Lower leg skin (tissue), 4 donors: ENCODE measurements around the gene SORCS2. TPM values are rescaled to one million over a fixed set of nuclear protein-coding genes. Genes with fewer than 3 reads are reported as not detected.

Experiments
- DNase-seq, 2 donors: peaks; one replicate each; pipeline ENCODE4 v3.0.0-alpha.2; 2019; ENCODE audit warnings: low spot score in 2 of 2
- H3K4me3 ChIP-seq: fragments of 200-600 bp; sonication (generic); 2 replicates; pipeline ENCODE4 v1.5.1; 2017; ENCODE audit warnings: mild to moderate bottlenecking, low read depth; ENCODE audit not compliant: poor library complexity, severe bottlenecking
- CTCF ChIP-seq, 3 donors: fragments of 450-650 bp; IDR thresholded peaks; one replicate each; pipeline ENCODE4 v1.5.1; 2016; ENCODE audit warnings: antibody characterized with exemption in 3 of 3, mild to moderate bottlenecking in 3 of 3, moderate library complexity in 2 of 3
- POLR2A ChIP-seq, 2 donors: fragments of 450-650 bp; IDR thresholded peaks; one replicate each; pipeline ENCODE4 v1.6.1; 2016 to 2017; ENCODE audit warnings: antibody characterized with exemption in 2 of 2, mild to moderate bottlenecking in 1 of 2, moderate library complexity in 1 of 2
- WGBS, 2 donors: methylation state at CpG; one replicate each; pipeline ENCODE4 v1.1.5; 2018; 5-methylcytosine and 5-hydroxymethylcytosine counted together
- intact Hi-C: fragments of 100-400 bp; cut with DNase I; formaldehyde crosslinking; loops from one replicate; pipeline ENCODE4 v1.15.0; 2023; ENCODE audit warnings: low total_unique reads
- total RNA-seq, 4 donors: library from RNA; depleted of rRNA; stranded (reverse); fragments of >200 nt; gene quantifications; one replicate each; pipeline ENCODE4 v1.1.0, GENCODE V29; 2016

Gene SORCS2
- total RNA-seq, 4 donors from 2014 or later = 1.1 to 6.4 (median 1.5) TPM

- H3K4me3 ChIP-seq = no peak overlapping the region
- intact Hi-C loops = no loop called here
- 81 to 89% methylated on average over 6 to 7 of the region's 7 CpGs for WGBS, 2 donors
- DNase-seq = no peak
- TF ChIP-seq CTCF (IDR thresholded peaks at IDR 0.05) (no peak), POLR2A (IDR thresholded peaks at IDR 0.05) (no peak)
These were observed 120.4 kb downstream of the SORCS2 start for GRCh38 chr4:7312691-7313090.

GRCh38 chr4:7313347-7313811 is 121.0 kb downstream of the SORCS2 start:
- WGBS, 2 donors = 76 to 87% methylated on average over 14 of the region's 14 CpGs
- TF ChIP-seq CTCF (IDR thresholded peaks at IDR 0.05) = no peak
- no peak for TF ChIP-seq POLR2A (IDR thresholded peaks at IDR 0.05)
- no peak for DNase-seq
- intact Hi-C loops = no loop called here
- no peak overlapping the region for H3K4me3 ChIP-seq

- no peak for TF ChIP-seq CTCF (IDR thresholded peaks at IDR 0.05)
- no peak for TF ChIP-seq POLR2A (IDR thresholded peaks at IDR 0.05)
- no peak overlapping the region for H3K4me3 ChIP-seq
- DNase-seq = no peak
- WGBS, 2 donors = 75 to 80% methylated on average over 11 of the region's 11 CpGs
- intact Hi-C loops = no loop called here
These were observed 121.7 kb downstream of the SORCS2 start for GRCh38 chr4:7313991-7314390.

- DNase-seq = no peak
- WGBS, 2 donors = 83 to 98% methylated on average over 4 of the region's 4 CpGs
- TF ChIP-seq CTCF (IDR thresholded peaks at IDR 0.05) (no peak), POLR2A (IDR thresholded peaks at IDR 0.05) (no peak)
- no peak overlapping the region for H3K4me3 ChIP-seq
- intact Hi-C loops = no loop called here
These were observed 122.9 kb downstream of the SORCS2 start for GRCh38 chr4:7315286-7315685.

- 86 to 100% methylated on average over 1 of the region's 1 CpG for WGBS, 2 donors
These were observed 123.6 kb downstream of the SORCS2 start for GRCh38 chr4:7315935-7316334.

More at GRCh38 chr4:7315935-7316334, 123.6 kb downstream of the SORCS2 start:
- DNase-seq = no peak
- no peak for TF ChIP-seq CTCF (IDR thresholded peaks at IDR 0.05)
- TF ChIP-seq POLR2A (IDR thresholded peaks at IDR 0.05) = no peak
- intact Hi-C loops = no loop called here
- H3K4me3 ChIP-seq = no peak overlapping the region
